Esophagus squamous epithelium (tissue), 5 donors: ENCODE data around the gene GPC6. TPM values are rescaled to one million over a fixed set of nuclear protein-coding genes. Genes with fewer than 3 reads are reported as not detected.

ENCODE experiments used
- DNase-seq: peaks from one replicate; lab custom pipeline; 2025; lab: John Stamatoyannopoulos, UW
- H3K27ac ChIP-seq, 4 donors: fragments of 200-600 bp; sonication (generic); one replicate each; pipeline ENCODE4 v1.5.1; 2016 to 2019; ENCODE audit warnings: mild to moderate bottlenecking in 1 of 4
- H3K27me3 ChIP-seq, 4 donors: fragments of 200-600 bp; sonication (generic); 1 replicate in 3 of 4; 2 replicates in 1 of 4; pipeline versions ENCODE4 v1.5.1 to v1.6.0; 2017 to 2021; ENCODE audit warnings: antibody characterized with exemption in 1 of 4
- H3K36me3 ChIP-seq, 3 donors: fragments of 200-600 bp; sonication (generic); one replicate each; pipeline ENCODE4 v1.5.1; 2016 to 2019
- H3K4me1 ChIP-seq, 3 donors: fragments of 200-600 bp; sonication (generic); one replicate each; pipeline ENCODE4 v1.5.1; 2017 to 2019
- H3K4me3 ChIP-seq, 4 donors: fragments of 200-600 bp; sonication (generic); 1 replicate in 3 of 4; 2 replicates in 1 of 4; pipeline ENCODE4 v1.5.1; 2016 to 2019; ENCODE audit warnings: mild to moderate bottlenecking in 2 of 4, moderate library complexity in 1 of 4
- H3K9me3 ChIP-seq, 3 donors: fragments of 200-600 bp; sonication (generic); one replicate each; pipeline ENCODE4 v1.5.1; 2016 to 2019
- POLR2A ChIP-seq, 4 donors: fragments of 450-650 bp; IDR thresholded peaks; one replicate each; pipeline ENCODE4 v1.6.1; 2017; ENCODE audit warnings: antibody characterized with exemption in 4 of 4, mild to moderate bottlenecking in 4 of 4, moderate library complexity in 3 of 4
- WGBS, 2 donors: methylation state at CpG; one replicate each; pipeline ENCODE4 v1.1.5; 2018; 5-methylcytosine and 5-hydroxymethylcytosine counted together
- intact Hi-C: fragments of 100-400 bp; cut with DNase I; formaldehyde crosslinking; loops from one replicate; pipeline ENCODE4 v1.15.0; 2022
- total RNA-seq, 4 donors: library from RNA; depleted of rRNA; stranded (reverse); fragments of >200 nt; gene quantifications; one replicate each; pipeline ENCODE4 v1.1.0, GENCODE V29; 2016
- TF ChIP-seq, protein P1 (sequence below), 6 experiments: fragments of 450-650 bp in 4 of 6; fragments of 200-600 bp in 2 of 6; sonication (generic) in 2 of 6; IDR thresholded peaks; one replicate each; pipeline ENCODE4 v1.5.1; 2016 to 2019; ENCODE audit warnings: antibody characterized with exemption in 6 of 6, mild to moderate bottlenecking in 4 of 6, moderate library complexity in 4 of 6
- donor health status: DM: yes; HTN: yes; CAD: no.

Gene GPC6
- total RNA-seq, 4 donors from 2014 or later = 0.57 to 8.6 (median 2.6) TPM

DNA sequence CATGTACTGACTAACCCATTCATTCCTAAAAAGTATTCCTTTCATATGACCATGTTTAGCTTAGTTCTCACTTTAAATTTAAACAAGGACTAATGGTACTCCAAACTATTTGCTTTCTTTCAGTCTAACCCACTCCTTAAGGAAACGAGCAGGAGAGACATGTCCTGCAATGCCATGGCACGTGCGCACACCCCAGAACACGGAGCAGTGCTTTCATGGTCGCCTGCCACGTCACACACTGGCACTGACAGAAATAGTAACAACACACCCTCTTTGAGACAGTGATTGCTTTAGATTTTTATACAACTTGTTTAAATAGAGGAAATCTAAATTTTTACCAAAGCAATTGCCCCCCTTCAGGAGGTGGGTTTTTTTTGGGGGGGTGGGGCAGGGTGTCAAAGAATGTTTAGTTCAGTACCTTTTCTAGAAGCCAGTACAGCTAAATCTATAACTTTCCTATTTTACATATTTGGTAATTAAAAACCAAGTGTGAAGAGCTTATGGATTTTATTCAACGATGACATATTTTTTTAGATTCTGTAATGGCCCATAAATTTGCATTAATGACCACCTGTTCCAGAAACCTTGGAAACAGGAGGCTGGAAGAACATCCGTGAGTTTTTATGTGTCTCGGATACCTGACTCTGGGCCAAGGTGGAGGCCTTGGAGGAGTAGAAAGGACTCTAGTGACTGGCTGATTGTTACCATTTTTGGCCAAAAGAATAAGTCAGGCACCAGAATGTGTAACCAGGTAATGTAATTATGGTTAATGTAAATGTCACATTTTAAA lies 1005.7 kb downstream of the GPC6 start:
- H3K4me3 ChIP-seq = no peak overlapping the region
- H3K36me3 ChIP-seq = no peaks in the 10 kb centered on the region
- DNase-seq = no peak
- no peaks in the 10 kb centered on the region for H3K9me3 ChIP-seq
- intact Hi-C loops = no loop called here
- no peaks in the 10 kb centered on the region for H3K27me3 ChIP-seq
- no peak overlapping the region for H3K27ac ChIP-seq
- WGBS, 2 donors = 69 to 70% methylated on average over 9 of the region's 9 CpGs
- no peak for TF ChIP-seq POLR2A (IDR thresholded peaks at IDR 0.05)
- TF ChIP-seq, protein P1, sequence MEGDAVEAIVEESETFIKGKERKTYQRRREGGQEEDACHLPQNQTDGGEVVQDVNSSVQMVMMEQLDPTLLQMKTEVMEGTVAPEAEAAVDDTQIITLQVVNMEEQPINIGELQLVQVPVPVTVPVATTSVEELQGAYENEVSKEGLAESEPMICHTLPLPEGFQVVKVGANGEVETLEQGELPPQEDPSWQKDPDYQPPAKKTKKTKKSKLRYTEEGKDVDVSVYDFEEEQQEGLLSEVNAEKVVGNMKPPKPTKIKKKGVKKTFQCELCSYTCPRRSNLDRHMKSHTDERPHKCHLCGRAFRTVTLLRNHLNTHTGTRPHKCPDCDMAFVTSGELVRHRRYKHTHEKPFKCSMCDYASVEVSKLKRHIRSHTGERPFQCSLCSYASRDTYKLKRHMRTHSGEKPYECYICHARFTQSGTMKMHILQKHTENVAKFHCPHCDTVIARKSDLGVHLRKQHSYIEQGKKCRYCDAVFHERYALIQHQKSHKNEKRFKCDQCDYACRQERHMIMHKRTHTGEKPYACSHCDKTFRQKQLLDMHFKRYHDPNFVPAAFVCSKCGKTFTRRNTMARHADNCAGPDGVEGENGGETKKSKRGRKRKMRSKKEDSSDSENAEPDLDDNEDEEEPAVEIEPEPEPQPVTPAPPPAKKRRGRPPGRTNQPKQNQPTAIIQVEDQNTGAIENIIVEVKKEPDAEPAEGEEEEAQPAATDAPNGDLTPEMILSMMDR (IDR thresholded peaks at IDR 0.05) = no peak
- H3K4me1 ChIP-seq = peaks cover 0 to 10% (median 0%) of the 10 kb centered on the region in 3 donors

DNA sequence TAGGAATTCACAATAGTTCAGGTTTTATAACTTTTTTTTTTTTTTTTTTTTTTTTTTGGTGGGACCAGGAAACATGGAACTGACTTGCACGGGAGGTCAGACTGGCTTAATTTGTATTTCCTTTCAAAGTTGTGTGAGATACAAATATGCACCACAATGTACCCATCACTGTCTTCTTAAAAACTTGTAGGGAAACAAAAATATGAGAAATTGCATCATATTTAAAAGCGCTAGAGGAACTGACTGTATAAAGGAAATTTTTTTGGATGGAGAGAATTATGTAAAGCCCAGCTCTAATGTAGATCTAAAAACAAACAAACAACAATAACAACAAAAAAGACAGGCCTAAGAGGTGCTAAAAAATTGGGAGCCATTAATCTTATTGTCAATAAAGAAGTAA lies 1006.3 kb downstream of the GPC6 start:
- WGBS, 2 donors = 67 to 82% methylated on average over 2 of the region's 2 CpGs
- no peaks in the 10 kb centered on the region for H3K36me3 ChIP-seq
- intact Hi-C loops = no loop called here

DNA sequence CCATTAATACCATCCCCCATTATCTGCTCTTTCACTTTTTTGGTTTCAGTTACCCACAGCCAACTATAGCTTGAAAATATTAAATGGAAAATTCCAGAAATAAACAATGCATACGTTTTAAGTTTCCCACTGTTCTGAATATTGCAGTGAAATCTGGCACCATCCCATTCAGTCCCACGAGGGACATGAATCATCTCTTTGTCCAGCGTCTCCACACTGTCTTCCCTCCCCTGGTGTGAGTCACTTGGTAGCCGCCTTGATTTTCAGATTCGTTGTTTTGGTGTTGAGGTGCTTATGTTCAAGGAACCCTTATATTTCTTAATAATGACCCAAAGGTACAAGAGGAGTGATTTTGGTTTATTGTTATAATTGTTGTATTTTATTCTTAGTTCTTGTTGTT lies 1006.8 kb downstream of the GPC6 start:
- peak overlapping the region in 1 of 4 donors; percentile 40 for H3K4me3 ChIP-seq
- intact Hi-C loops = no loop called here
- TF ChIP-seq, protein P1 (IDR thresholded peaks at IDR 0.05) = no peak
- TF ChIP-seq POLR2A (IDR thresholded peaks at IDR 0.05) = no peak
- DNase-seq = no peak
- H3K36me3 ChIP-seq = no peaks in the 10 kb centered on the region
- no peak overlapping the region for H3K27ac ChIP-seq
- peaks cover 0 to 10% (median 0%) of the 10 kb centered on the region in 3 donors for H3K4me1 ChIP-seq
- no peaks in the 10 kb centered on the region for H3K9me3 ChIP-seq
- 19 to 23% methylated on average over 5 of the region's 5 CpGs for WGBS, 2 donors
- H3K27me3 ChIP-seq = no peaks in the 10 kb centered on the region

More for the DNA sequence above, 1006.3 kb downstream of the GPC6 start:
- H3K4me3 ChIP-seq = peak overlapping the region in 1 of 4 donors; percentile 40
- peaks cover 0 to 10% (median 0%) of the 10 kb centered on the region in 3 donors for H3K4me1 ChIP-seq
- no peak for DNase-seq
- H3K27ac ChIP-seq = no peak overlapping the region
- TF ChIP-seq POLR2A (IDR thresholded peaks at IDR 0.05) = no peak
- TF ChIP-seq, protein P1 (IDR thresholded peaks at IDR 0.05) = no peak
- no peaks in the 10 kb centered on the region for H3K9me3 ChIP-seq
- no peaks in the 10 kb centered on the region for H3K27me3 ChIP-seq

DNA sequence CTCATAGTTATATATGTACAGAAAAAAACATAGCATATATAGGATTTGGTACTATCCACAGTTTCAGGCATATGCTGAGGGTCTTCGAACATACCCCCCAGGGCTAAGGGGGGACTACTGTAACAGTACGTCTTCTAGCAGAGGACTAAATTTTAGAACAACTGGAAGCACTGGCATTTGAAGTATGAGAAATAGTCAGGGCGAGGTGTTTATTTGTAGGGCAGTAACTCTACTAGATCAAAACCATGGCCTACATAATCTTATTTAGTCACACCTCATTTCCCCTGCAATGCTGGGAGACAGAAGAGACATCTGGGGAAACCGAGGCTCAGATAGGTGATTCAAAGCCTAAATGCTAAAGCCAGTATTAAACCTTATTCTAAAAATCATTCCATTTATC lies 1007.2 kb downstream of the GPC6 start:
- Histone ChIP-seq H3K27me3 (no peaks in the 10 kb centered on the region), H3K9me3 (no peaks in the 10 kb centered on the region), H3K4me1 (peaks cover 0 to 10% (median 0%) of the 10 kb centered on the region in 3 donors), H3K4me3 (no peak overlapping the region), H3K36me3 (no peaks in the 10 kb centered on the region), H3K27ac (no peak overlapping the region)
- DNase-seq = no peak
- intact Hi-C loops = no loop called here
- WGBS, 2 donors = 67 to 77% methylated on average over 4 of the region's 4 CpGs
- TF ChIP-seq POLR2A (IDR thresholded peaks at IDR 0.05) = no peak
- TF ChIP-seq, protein P1 (IDR thresholded peaks at IDR 0.05) = no peak

DNA sequence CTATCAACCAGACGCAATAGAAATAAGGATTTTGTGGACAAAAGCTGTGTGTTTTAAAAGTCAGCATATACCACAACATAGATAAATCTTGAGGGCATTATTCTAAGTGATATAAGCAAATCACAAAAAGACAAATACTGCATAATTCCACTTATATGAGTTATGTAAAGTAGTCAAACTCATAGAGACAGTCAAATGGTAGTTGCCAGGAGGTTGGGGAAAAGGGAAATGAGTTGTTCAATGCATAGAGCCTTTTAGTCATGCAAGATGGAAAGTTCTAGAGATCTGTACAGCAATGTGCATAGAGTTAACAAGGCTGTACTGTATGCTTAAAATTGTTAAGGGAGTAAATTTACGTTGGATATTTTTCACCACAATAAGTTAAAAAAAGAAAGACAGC lies 1008.1 kb downstream of the GPC6 start:
- no peaks in the 10 kb centered on the region for H3K36me3 ChIP-seq
- no peak overlapping the region for H3K4me3 ChIP-seq
- intact Hi-C loops = no loop called here
- no peaks in the 10 kb centered on the region for H3K9me3 ChIP-seq
- WGBS, 2 donors = 72 to 76% methylated on average over 2 of the region's 2 CpGs
- peaks cover 0 to 10% (median 0%) of the 10 kb centered on the region in 3 donors for H3K4me1 ChIP-seq
- no peak for DNase-seq
- H3K27me3 ChIP-seq = no peaks in the 10 kb centered on the region
- no peak overlapping the region for H3K27ac ChIP-seq
- TF ChIP-seq, protein P1 (IDR thresholded peaks at IDR 0.05) = no peak
- TF ChIP-seq POLR2A (IDR thresholded peaks at IDR 0.05) = no peak
